Glutamatergic neuron (in vitro differentiated cells): ENCODE data around the gene FBXO42. TPM values are rescaled to one million over a fixed set of nuclear protein-coding genes. Genes with fewer than 3 reads are reported as not detected.

ENCODE experiments used
- DNase-seq: peaks from one replicate; pipeline ENCODE4 v3.0.0; 2022
- H3K27ac Mint-ChIP-seq: one replicate; pipeline ENCODE4 v1.8.0; 2020; ENCODE audit warnings: mild to moderate bottlenecking, mixed read lengths, inconsistent platforms; ENCODE audit not compliant: unreplicated experiment
- H3K27me3 Mint-ChIP-seq: one replicate; pipeline ENCODE4 v1.8.0; 2020; ENCODE audit warnings: mild to moderate bottlenecking, moderate library complexity, mixed read lengths, inconsistent platforms; ENCODE audit not compliant: unreplicated experiment
- H3K36me3 Mint-ChIP-seq: one replicate; pipeline ENCODE4 v1.8.0; 2020; ENCODE audit warnings: mild to moderate bottlenecking, mixed read lengths, inconsistent platforms; ENCODE audit not compliant: unreplicated experiment
- H3K4me1 Mint-ChIP-seq: one replicate; pipeline ENCODE4 v1.8.0; 2020; ENCODE audit warnings: mild to moderate bottlenecking, low read depth, mixed read lengths, inconsistent platforms; ENCODE audit not compliant: unreplicated experiment
- H3K4me3 Mint-ChIP-seq: one replicate; pipeline ENCODE4 v1.8.0; 2020; ENCODE audit warnings: mild to moderate bottlenecking, mixed read lengths, inconsistent platforms; ENCODE audit not compliant: unreplicated experiment
- H3K9me3 Mint-ChIP-seq: one replicate; pipeline ENCODE4 v1.8.0; 2020; ENCODE audit warnings: mild to moderate bottlenecking, moderate library complexity, mixed read lengths, inconsistent platforms; ENCODE audit not compliant: unreplicated experiment
- total RNA-seq: library from RNA; stranded (reverse); fragmentation: NEBNext Ultra II Directional; extraction: Animal tissue kit (Norgen Biotek cat#: 25700); gene quantifications from one replicate; pipeline ENCODE4 v1.2.1, GENCODE V29; 2021; ENCODE audit not compliant: unreplicated experiment
- TF ChIP-seq, protein P1 (sequence below): fragments of 200-600 bp; sonication (generic); IDR thresholded peaks from one replicate; pipeline ENCODE4 v1.5.0; 2021; ENCODE audit not compliant: partially characterized antibody, unreplicated experiment

FBXO42 gene
- total RNA-seq, 1 donor from 2014 or later = 27.7 TPM

- Mint-ChIP-seq H3K36me3 (no peaks in the 10 kb centered on the region), H3K4me3 (no peak overlapping the region), H3K4me1 (peaks cover 27% of the 10 kb centered on the region), H3K27me3 (no peaks in the 10 kb centered on the region), H3K27ac (no peak overlapping the region), H3K9me3 (peaks cover 1% of the 10 kb centered on the region)
- TF ChIP-seq, protein P1, sequence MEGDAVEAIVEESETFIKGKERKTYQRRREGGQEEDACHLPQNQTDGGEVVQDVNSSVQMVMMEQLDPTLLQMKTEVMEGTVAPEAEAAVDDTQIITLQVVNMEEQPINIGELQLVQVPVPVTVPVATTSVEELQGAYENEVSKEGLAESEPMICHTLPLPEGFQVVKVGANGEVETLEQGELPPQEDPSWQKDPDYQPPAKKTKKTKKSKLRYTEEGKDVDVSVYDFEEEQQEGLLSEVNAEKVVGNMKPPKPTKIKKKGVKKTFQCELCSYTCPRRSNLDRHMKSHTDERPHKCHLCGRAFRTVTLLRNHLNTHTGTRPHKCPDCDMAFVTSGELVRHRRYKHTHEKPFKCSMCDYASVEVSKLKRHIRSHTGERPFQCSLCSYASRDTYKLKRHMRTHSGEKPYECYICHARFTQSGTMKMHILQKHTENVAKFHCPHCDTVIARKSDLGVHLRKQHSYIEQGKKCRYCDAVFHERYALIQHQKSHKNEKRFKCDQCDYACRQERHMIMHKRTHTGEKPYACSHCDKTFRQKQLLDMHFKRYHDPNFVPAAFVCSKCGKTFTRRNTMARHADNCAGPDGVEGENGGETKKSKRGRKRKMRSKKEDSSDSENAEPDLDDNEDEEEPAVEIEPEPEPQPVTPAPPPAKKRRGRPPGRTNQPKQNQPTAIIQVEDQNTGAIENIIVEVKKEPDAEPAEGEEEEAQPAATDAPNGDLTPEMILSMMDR = no peak
- DNase-seq = no peak
These were observed 35.2 kb upstream of the FBXO42 start for GRCh38 chr1:16387201-16388188.

DNA sequence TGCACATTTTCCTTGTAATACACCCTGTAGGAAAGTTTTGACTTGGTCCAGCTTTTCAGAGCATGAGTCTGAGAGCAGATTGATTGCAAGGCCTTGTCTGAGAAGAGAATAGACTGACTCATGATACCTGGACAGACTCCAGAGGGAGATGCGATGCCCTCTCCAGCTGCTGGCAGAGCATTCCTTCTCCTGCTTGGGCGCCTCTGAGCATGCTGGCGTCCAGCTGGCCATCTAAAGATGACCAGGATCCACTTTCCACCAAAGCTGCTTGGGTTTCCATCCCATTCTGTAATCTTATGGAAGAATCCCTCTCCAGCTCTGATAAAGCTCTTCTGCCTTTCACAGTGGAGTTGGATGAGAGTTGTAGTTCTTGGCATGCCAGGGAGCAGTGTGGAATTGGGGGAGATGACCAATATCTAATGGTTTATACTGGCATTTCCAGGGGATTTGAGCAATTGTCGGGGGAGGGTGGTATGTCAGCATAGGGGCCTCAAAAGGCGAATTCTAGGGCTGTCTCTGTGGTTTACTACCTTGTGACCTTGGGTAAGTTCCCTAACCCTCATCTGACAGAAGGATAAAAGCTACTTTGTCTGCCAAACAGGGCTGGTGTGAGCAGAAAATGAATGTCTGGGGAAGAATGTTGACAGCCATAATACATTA, 34.3 kb upstream of the FBXO42 start:
- Mint-ChIP-seq H3K27ac (peak overlapping the region; percentile 31), H3K36me3 (no peaks in the 10 kb centered on the region), H3K4me1 (peaks cover 21% of the 10 kb centered on the region), H3K9me3 (peaks cover 1% of the 10 kb centered on the region), H3K4me3 (no peak overlapping the region), H3K27me3 (no peaks in the 10 kb centered on the region)
- TF ChIP-seq, protein P1 = no peak
- DNase-seq = no peak

GRCh38 chr1:16385659-16386453, 33.6 kb upstream of the FBXO42 start:
- H3K4me3 Mint-ChIP-seq = no peak overlapping the region
- H3K4me1 Mint-ChIP-seq = peaks cover 19% of the 10 kb centered on the region
- TF ChIP-seq, protein P1 = no peak
- H3K27ac Mint-ChIP-seq = no peak overlapping the region
- H3K9me3 Mint-ChIP-seq = peaks cover 1% of the 10 kb centered on the region
- H3K36me3 Mint-ChIP-seq = no peaks in the 10 kb centered on the region
- DNase-seq = no peak
- H3K27me3 Mint-ChIP-seq = no peaks in the 10 kb centered on the region

GRCh38 chr1:16383888-16384287, 31.6 kb upstream of the FBXO42 start:
- DNase-seq = no peak
- Mint-ChIP-seq H3K4me3 (no peak overlapping the region), H3K9me3 (no peaks in the 10 kb centered on the region), H3K27ac (no peak overlapping the region), H3K4me1 (peaks cover 19% of the 10 kb centered on the region), H3K27me3 (no peaks in the 10 kb centered on the region), H3K36me3 (no peaks in the 10 kb centered on the region)
- TF ChIP-seq, protein P1 = no peak
